HG03175 (cell line): ENCODE measurements around the gene LTA4H.

Experiments
- ATAC-seq: cut with Tn5 transposase; IDR thresholded peaks from one replicate; pipeline ENCODE4 v1.9.1; 2021; ENCODE audit warnings: mild to moderate bottlenecking, moderate library complexity; ENCODE audit not compliant: unreplicated experiment

The LTA4H gene

DNA sequence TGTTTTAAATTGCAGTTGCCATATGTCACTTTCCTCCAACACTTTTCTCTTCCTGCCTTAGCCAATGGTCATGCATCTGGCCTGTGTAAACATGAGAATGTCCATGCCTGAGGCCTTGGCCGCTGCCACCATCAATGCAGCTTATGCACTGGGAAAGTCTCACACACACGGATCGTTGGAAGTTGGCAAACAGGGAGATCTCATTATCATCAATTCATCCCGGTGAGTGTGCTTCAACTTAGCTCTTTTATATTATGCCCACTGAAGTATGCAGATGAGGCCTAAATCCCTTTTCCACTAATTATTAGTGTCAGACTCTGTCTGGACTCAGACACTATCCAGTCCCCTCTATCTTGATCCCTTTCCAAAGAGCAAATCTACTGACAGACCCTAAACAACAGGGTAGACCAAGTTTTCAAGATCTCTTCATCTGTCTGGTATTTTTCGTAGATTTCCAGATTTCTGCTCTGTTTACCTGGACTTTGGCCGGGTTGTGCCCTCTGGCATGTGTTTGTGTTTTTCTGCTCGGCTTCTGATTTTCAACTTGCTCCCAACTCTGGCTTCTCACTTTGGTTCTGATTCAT is 69.0 kb downstream of the LTA4H start:
- no peak for ATAC-seq

GRCh38 chr12:95963096-95963495 is 72.3 kb downstream of the LTA4H start:
- no peak for ATAC-seq

DNA sequence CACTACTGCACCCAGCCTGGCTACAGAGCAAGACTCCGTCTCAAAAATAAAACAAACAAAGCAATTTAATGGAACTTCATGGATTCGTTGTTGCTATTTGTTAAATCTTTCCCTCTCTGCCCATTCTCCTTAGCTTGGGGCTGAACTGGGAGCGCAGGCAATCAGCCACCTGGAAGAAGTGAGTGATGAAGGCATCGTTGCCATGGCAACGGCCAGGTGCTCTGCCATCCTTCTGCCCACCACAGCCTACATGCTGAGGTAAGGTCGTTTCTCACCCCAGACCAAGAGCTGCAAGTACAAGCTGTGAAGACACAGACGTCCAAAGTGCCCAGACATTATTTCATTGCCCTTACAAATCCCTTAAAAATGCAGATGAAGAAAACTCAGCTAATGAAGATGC is 73.2 kb downstream of the LTA4H start:
- ATAC-seq: no peak

- no peak for ATAC-seq
Measured at GRCh38 chr12:95960241-95960640, 75.1 kb downstream of the LTA4H start.

DNA sequence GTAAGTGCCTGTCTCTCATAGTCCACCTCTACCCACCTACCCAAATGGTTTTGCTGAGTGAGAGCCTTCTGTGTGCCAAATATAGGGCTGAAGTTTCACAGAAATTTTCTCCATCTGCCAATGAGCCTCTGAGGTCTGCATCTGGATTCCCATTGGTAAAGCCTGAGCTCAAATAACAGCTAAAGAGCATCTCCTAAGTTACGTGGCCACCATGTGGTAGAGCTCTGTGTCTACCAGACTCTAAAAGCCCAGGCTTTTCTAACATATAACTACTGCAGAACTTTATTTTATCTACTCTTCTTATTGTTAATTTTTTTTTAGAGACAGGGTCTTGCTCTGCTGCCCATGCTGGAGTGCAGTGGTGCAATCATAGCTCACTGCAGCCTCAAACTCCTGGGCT is 76.3 kb downstream of the LTA4H start:
- no peak for ATAC-seq

- ATAC-seq: no peak
Measured at GRCh38 chr12:95956557-95957145, 78.7 kb downstream of the LTA4H start.

GRCh38 chr12:95955549-95956159 is 79.7 kb downstream of the LTA4H start:
- no peak for ATAC-seq

- no peak for ATAC-seq
Measured at GRCh38 chr12:95953000-95953399, 82.4 kb downstream of the LTA4H start.

DNA sequence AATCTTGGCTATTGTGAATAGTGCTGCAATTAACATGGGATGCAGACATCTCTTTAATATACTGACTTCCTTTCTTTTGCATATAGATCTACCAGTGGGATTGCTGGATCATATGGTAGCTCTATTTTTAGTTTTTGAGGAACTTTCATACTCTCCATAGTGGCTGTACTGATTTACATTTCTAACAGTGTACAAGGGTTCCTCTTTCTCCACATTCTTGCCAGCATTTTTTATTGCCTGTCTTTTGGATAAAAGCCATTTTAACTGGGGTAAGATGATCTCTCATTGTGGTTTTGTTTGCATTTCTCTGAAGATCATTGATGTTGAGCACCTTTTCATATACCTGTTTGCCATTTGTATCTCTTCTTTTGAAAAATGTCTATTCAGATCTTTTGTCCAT is 83.9 kb downstream of the LTA4H start:
- no peak for ATAC-seq
